ENCODE data around the gene AP1AR. TPM values are rescaled to one million over a fixed set of nuclear protein-coding genes. Genes with fewer than 3 reads are reported as not detected.
"Not testable (repeated sequence)": the region's sequence is repeated elsewhere in the genome, so short reads cannot be mapped to it uniquely, and the experiment has no call there.

AP1AR gene
- total RNA-seq, 2 experiments from 2014 or later = 10.9 to 13.0 TPM

DNA sequence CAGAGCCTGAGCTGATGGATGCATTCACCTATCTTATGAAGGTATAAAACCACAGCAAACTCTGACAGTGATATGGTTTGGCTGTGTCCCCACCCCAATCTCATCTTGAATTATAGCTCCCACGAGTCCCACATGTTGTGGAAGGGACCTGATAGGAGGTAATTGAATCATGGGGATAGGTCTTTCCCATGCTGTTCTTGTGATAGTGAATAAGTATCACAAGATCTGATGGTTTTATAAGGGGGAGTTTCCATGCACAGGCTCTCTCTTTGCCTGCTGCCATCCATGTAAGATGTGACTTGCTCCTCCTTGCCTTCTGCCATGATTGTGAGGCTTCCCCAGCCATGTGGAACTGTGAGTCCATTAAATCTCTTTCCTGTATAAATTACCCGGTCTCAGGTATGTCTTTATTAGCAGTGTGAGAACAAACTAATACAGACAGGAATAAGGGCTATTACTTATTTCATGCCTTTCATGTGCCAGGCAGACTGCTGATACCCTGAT is 50.4 kb downstream of the AP1AR start:
- H3K4me1 Mint-ChIP-seq (ENCODE audit: low read depth) = peaks cover 56% of the 10 kb centered on the region
- not testable (repeated sequence) for ATAC-seq; H3K4me3 Mint-ChIP-seq; H3K27me3 Mint-ChIP-seq (ENCODE audit: low read depth); H3K9me3 Mint-ChIP-seq (ENCODE audit: insufficient read depth); DNase-seq; H3K27ac Mint-ChIP-seq
- ChIA-PET CTCF (interaction anchor here (1.2 to 1.4 kb wide), 2 partner anchors 40 to 242 kb away, joined by 3 to 4 read pairs; no protein-coding TSS in a partner anchor), POLR2A (interaction anchor here (0.7 to 1.2 kb wide), 2 partner anchors 31 to 102 kb away, joined by 3 read pairs; no protein-coding TSS in a partner anchor)
- H3K36me3 Mint-ChIP-seq (ENCODE audit: low read depth) = peaks cover 50% of the 10 kb centered on the region

DNA sequence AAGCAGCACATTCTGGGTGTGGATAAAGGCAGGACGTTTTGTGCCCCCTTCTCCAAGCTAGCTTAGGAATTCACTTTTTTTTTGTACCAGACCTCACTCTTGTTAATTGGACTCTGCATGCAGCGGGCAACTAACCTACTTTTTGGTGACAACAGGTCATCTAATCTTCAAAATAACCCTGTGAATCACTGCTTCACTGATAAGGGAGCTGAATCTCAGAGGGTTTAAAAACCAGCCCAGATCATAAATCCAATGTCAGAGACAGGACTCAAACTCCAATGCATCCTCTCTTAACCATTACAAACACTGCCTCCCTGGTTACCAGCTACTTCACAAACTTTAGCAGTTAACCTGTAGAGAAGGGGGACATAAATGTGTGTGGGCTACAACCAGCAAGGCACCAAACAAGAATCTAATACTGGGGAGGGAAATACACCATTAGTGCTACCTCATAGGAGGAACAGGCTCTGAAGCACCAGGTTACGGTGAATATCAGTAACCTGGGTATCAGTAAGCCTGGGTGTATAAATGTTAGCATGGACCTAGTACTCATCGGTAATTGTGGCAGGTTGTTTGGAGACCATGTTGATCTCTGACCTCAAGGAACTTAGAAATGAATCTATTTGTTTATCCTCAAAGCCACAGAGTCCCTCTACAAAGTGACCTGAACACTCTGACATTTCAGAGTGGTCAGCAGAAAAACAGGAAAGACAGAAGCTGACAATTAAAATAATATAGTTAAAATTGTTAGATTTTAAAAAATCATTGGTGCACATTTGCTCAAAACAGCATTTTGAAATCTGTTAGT is 51.5 kb downstream of the AP1AR start:
- CTCF ChIA-PET = interaction anchor here (0.9 to 1.4 kb wide), 2 partner anchors 16 to 184 kb away, joined by 3 to 4 read pairs; no protein-coding TSS in a partner anchor
- Mint-ChIP-seq H3K4me3 (peak overlapping the region; percentile 32), H3K27me3 (ENCODE audit: low read depth) (no peaks in the 10 kb centered on the region), H3K9me3 (ENCODE audit: insufficient read depth) (no peaks in the 10 kb centered on the region), H3K27ac (no peak overlapping the region), H3K4me1 (ENCODE audit: low read depth) (peaks cover 63% of the 10 kb centered on the region), H3K36me3 (ENCODE audit: low read depth) (peaks cover 40% of the 10 kb centered on the region)
- ATAC-seq = no peak
- no peak for DNase-seq
- POLR2A ChIA-PET = interaction anchor here (0.6 to 1.6 kb wide), 3 partner anchors 19 to 107 kb away, joined by 3 to 7 read pairs (median 3); no protein-coding TSS in a partner anchor

DNA sequence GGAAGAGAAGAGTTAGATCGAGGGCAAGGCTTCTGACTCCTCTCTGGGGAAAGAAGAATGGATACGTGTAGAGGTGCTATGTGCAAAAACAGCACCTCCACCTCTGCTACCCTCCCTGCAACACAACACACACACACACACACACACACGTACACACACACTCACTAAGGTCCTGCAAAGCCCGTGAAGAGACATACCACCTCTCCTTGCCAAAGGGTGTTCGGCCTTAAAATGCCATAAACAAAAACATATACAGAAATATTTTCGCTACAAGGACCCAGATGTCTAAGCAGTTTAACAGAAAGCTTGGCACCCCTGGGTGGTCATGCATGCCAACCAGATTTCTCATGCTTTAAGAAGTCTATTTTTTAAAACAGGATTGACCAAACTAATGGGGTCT is 52.6 kb downstream of the AP1AR start:
- no peak for DNase-seq
- Mint-ChIP-seq H3K9me3 (ENCODE audit: insufficient read depth) (no peaks in the 10 kb centered on the region), H3K36me3 (ENCODE audit: low read depth) (peaks cover 33% of the 10 kb centered on the region), H3K4me1 (ENCODE audit: low read depth) (peaks cover 70% of the 10 kb centered on the region), H3K27me3 (ENCODE audit: low read depth) (no peaks in the 10 kb centered on the region), H3K27ac (no peak overlapping the region), H3K4me3 (peak overlapping the region; percentile 91)
- ChIA-PET POLR2A (interaction anchor here (0.8 to 1.6 kb wide), 3 partner anchors 13 to 26 kb away, joined by 3 to 7 read pairs (median 6); no protein-coding TSS in a partner anchor), CTCF (interaction anchor here (0.6 to 1.4 kb wide), 2 partner anchors 44 to 185 kb away, joined by 3 to 4 read pairs; no protein-coding TSS in a partner anchor)
- no peak for ATAC-seq

DNA sequence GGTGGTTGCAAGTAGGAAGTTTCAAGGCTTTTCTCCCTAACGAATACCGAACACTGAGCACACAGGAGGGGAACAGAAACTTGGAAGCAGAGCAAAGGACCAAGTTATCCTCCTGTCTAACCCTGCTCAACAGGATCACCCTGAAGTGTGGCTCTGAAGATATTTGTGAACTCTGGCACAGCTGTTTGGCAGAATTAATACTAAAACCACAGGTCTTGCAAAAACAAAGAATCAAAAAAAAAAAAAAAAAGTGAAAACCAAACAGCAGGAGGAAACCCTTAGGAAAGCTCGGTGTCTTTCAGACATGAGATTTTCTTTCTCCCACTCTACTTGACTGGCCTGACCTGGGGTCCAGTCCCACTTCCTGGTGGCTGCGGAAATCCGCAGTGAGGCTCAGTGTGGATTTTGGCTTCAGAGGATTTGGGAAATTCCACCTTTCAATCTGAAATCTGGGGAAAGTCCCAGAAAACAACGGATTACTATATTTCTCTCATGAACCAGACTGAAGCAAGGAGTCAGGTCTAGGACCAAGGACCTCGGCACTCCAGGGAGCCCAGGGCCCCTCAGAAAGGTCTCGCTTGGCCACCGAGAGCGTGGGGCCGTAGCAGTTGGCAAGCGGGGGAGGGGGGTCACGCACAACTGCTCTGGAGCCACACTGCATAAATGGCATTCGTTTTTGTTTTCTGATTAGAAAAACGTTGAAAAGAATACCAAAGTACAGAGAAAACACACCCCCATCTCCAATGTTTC is 53.2 kb downstream of the AP1AR start:
- no peak for ATAC-seq
- no peaks in the 10 kb centered on the region for H3K27me3 Mint-ChIP-seq (ENCODE audit: low read depth)
- POLR2A ChIA-PET = interaction anchor here (0.6 to 1.9 kb wide), 10 partner anchors 8 to 109 kb away, joined by 3 to 7 read pairs (median 5); no protein-coding TSS in a partner anchor
- H3K9me3 Mint-ChIP-seq (ENCODE audit: insufficient read depth) = no peaks in the 10 kb centered on the region
- H3K4me3 Mint-ChIP-seq = peak overlapping the region; percentile 91
- CTCF ChIA-PET = interaction anchor here (0.6 to 1.9 kb wide), 4 partner anchors 10 to 186 kb away, joined by 3 to 6 read pairs (median 4); no protein-coding TSS in a partner anchor
- peaks cover 71% of the 10 kb centered on the region for H3K4me1 Mint-ChIP-seq (ENCODE audit: low read depth)
- H3K27ac Mint-ChIP-seq = peak overlapping the region; percentile 93
- no peak for DNase-seq
- H3K36me3 Mint-ChIP-seq (ENCODE audit: low read depth) = peaks cover 30% of the 10 kb centered on the region

DNA sequence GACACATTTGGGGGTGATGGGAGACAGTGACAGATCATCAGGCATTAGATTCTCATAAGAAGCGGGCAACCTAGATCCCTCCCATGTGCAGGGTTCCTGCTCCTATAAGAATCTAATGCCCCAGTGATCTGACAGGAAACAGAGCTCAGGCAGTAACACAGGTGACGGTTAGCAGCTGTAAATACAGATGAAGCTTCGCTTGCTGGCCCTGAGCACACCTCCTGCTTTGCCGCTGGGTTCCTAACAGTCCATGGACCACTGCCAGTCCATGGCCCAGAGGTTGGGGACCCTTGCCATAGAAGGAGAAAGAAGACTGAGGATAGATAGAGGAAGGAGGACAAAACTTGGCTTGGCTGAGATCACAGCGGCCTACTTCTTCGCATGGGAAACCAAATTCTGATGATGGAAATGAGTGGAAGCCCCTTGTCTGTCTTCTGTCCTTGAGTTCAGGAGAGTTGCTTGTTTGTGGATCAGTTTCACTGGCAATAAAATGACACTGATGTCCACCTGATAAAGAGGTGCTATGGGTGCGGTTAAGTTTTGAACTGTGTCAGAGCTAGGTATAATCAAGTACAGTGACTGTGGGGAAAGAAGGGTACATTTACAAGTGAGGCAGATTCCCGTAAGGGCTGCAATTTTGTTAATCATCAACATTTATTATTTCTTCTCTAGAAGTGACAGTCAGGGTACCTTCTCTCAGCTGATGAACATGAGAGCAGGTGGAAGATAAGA is 55.8 kb downstream of the AP1AR start:
- no peak for DNase-seq
- peak overlapping the region; percentile 85 for H3K27ac Mint-ChIP-seq
- no peaks in the 10 kb centered on the region for H3K9me3 Mint-ChIP-seq (ENCODE audit: insufficient read depth)
- H3K4me1 Mint-ChIP-seq (ENCODE audit: low read depth) = peaks cover 61% of the 10 kb centered on the region
- no peaks in the 10 kb centered on the region for H3K27me3 Mint-ChIP-seq (ENCODE audit: low read depth)
- peak overlapping the region; percentile 44 for H3K4me3 Mint-ChIP-seq
- ATAC-seq = no peak
- peaks cover 16% of the 10 kb centered on the region for H3K36me3 Mint-ChIP-seq (ENCODE audit: low read depth)
- CTCF ChIA-PET = interaction anchor here (0.6 to 2.5 kb wide), 15 partner anchors 8 to 250 kb away, joined by 3 to 14 read pairs (median 3); no protein-coding TSS in a partner anchor
- POLR2A ChIA-PET = interaction anchor here (0.8 to 3.6 kb wide), 6 partner anchors 9 to 168 kb away, joined by 3 to 34 read pairs (median 13); partner anchors contain the start of genes ALPK1 and AP1AR

DNA sequence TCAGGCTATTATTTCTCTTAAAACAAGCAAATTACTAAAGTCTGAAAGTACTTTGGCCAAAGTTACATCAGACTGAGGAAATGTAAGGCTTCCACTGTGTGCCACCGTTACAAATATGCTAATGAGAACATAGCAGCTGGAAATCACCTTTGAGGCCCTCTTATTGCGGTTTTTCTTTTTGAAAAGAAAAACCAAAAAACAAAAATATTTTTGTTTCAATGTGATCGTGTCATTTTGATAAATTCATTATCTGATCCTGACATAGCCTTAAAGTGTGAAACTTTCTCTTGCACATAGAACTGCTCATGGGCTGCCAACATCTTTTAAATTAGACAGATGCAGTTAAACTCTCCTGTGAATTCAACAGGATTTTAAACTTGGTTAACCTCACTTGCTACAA is 56.9 kb downstream of the AP1AR start:
- Mint-ChIP-seq H3K4me1 (ENCODE audit: low read depth) (peaks cover 52% of the 10 kb centered on the region), H3K9me3 (ENCODE audit: insufficient read depth) (no peaks in the 10 kb centered on the region), H3K4me3 (peak overlapping the region; percentile 43), H3K27me3 (ENCODE audit: low read depth) (no peaks in the 10 kb centered on the region), H3K27ac (peak overlapping the region; percentile 76), H3K36me3 (ENCODE audit: low read depth) (peaks cover 7% of the 10 kb centered on the region)
- DNase-seq (no peak), ATAC-seq (no peak)
- POLR2A ChIA-PET = interaction anchor here (1.8 to 3.6 kb wide), 3 partner anchors 8 to 21 kb away, joined by 7 to 34 read pairs (median 20); partner anchors contain the start of gene ALPK1
- CTCF ChIA-PET = interaction anchor here (0.6 to 2.5 kb wide), 4 partner anchors 21 to 142 kb away, joined by 3 to 14 read pairs (median 3); no protein-coding TSS in a partner anchor

DNA sequence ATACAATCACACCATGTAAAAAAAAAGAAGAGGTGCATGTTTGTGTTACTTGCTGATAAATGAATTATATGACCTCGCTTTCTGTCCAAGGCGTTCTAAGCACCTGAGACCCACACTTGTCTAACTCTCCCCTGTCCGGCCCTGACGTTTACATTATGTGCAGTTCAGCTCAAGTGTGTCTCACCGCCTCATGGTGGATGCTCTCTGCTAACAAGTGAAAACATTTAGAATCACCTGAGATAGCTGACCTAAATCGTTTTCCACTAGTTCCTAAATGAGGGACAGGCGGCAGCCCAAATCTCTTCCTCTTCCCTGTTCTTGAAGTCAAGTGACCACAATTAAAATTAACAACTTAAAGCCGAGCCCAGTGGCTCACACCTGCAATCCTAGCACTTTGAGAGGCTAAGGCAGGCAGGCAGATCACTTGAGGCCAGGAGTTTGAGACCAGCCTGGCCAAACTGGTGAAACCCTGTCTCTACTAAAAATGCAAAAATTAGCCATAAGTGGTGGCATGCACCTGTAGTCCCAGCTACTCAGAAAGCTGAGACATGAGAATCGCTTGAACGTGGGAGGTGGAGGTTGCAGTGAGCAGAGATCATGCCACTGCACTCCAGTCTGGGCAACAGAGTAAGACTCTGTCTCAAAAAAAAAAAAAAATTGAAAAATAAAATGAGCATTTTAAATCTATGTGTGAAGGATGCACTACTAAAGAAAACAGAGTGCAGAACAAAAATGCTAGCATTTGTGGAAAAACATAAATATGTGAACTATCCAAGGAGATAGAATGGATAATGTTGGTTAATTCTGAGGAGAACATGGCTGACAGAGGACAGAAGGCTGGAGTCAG is 58.0 kb downstream of the AP1AR start:
- Mint-ChIP-seq H3K4me3 (no peak overlapping the region), H3K36me3 (ENCODE audit: low read depth) (peaks cover 1% of the 10 kb centered on the region), H3K4me1 (ENCODE audit: low read depth) (peaks cover 43% of the 10 kb centered on the region), H3K9me3 (ENCODE audit: insufficient read depth) (no peaks in the 10 kb centered on the region), H3K27ac (no peak overlapping the region), H3K27me3 (ENCODE audit: low read depth) (no peaks in the 10 kb centered on the region)
- DNase-seq (no peak), ATAC-seq (no peak)
- ChIA-PET POLR2A (no interaction called here), CTCF (interaction anchor here (0.8 to 1.1 kb wide), 3 partner anchors 13 to 31 kb away, joined by 3 read pairs; no protein-coding TSS in a partner anchor)

DNA sequence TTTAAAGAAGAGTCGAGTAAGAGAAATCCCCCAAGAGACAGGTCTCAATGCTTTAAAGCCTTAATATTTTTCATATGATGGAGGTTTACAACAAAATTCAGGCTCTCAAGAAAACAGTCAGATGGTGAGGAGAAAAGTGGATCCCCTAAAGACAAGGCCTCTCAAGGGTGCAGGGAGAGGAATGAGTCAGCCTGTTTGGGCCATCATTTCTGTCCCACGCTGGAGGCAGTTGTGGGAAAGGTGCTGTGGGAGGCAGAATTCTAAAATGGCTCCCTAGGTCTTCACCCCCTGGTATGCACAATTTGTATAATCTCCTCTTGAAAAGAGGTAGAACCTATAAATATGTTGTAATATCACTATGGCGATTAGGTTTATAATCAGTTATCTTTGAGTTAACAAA is 58.8 kb downstream of the AP1AR start:
- Mint-ChIP-seq H3K4me1 (ENCODE audit: low read depth) (peaks cover 42% of the 10 kb centered on the region), H3K27me3 (ENCODE audit: low read depth) (no peaks in the 10 kb centered on the region), H3K36me3 (ENCODE audit: low read depth) (no peaks in the 10 kb centered on the region), H3K9me3 (ENCODE audit: insufficient read depth) (no peaks in the 10 kb centered on the region), H3K4me3 (no peak overlapping the region), H3K27ac (no peak overlapping the region)
- ChIA-PET POLR2A (no interaction called here), CTCF (interaction anchor here (1.4 kb wide), 1 partner anchor 19 kb away, joined by 5 read pairs; no protein-coding TSS in a partner anchor)
- no peak for ATAC-seq
- no peak for DNase-seq

DNA sequence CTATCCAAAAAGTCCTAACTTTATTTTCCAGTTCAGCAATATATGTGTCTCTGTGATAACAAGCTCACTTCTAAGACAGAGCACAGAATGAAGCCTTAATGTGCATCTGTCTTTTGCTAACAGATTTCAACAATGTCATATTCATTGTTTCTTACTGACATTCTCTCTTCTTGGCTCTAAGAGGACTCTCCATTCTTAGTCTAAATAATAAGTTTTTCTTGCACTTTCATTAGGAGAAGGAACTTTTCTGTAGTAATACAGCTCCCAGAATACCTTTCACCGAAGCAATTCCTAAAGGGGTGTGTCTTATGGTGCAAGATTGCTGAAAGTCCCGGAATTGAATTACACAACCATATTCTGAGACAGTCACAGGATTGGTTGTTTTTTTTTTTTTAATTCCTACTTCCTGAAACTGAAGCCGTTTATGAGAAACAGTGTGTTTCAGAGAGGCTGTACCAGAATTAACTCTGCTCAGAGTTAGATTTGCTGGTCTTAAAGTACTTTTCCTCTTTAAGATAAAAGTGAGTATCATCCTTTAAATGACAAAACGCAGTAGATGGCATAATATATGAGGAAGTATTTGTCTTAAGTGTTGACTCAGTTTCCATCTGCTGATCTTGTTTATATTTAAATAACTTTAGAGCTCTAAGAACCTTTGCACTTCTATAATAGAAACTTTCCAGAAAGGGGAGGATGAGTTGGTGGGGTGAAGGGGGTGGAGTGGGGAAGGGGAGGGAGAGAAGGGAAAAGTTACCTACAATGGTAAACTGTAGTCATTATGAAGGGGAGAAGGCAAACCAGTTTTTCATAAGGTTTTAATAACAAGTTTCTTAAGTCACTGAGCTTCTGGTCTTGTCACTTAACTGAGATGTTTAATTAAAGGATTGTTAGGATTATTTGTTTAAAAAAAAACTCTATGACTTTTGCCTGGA is 65.6 kb downstream of the AP1AR start, which contains the start of gene ALPK1:
Gene ALPK1 (plus strand): TSS at position 421 of the 932 bp plus-strand sequence.
- H3K27me3 Mint-ChIP-seq (ENCODE audit: low read depth) = no peaks in the 10 kb centered on the region
- CTCF ChIA-PET = interaction anchor here (1.2 to 1.6 kb wide), 3 partner anchors 11 to 25 kb away, joined by 5 to 8 read pairs (median 6); partner anchors contain the start of gene TIFA
- POLR2A ChIA-PET = interaction anchor here (0.6 to 2.4 kb wide), 2 partner anchors 10 to 1685 kb away, joined by 3 to 34 read pairs; partner anchors contain the start of gene TIFA
- H3K36me3 Mint-ChIP-seq (ENCODE audit: low read depth) = no peaks in the 10 kb centered on the region
- H3K9me3 Mint-ChIP-seq (ENCODE audit: insufficient read depth) = no peaks in the 10 kb centered on the region
- ATAC-seq (peak; percentile 84), DNase-seq (no peak)
- H3K27ac Mint-ChIP-seq = peak within 1 kb of the TSS; percentile 63
- peak within 1 kb of the TSS; percentile 82 for H3K4me3 Mint-ChIP-seq
- peaks cover 24% of the 10 kb centered on the region for H3K4me1 Mint-ChIP-seq (ENCODE audit: low read depth)
